D721Med (cell line): ENCODE measurements around the gene TMED6.

Experiments used
- DNase-seq: peaks from one replicate; pipeline ENCODE4 v3.0.0; 2011; ENCODE audit warnings: low spot score; ENCODE audit not compliant: insufficient read length
- FAIRE-seq: peaks from 2 replicates; lab custom pipeline; 2011; peaks lifted over from hg19 to GRCh38; lab: Jason Lieb, UNC
- TF ChIP-seq, protein P1 (sequence below): IDR thresholded peaks from 2 replicates; pipeline ENCODE4 v1.5.1; 2012; ENCODE audit warnings: mild to moderate bottlenecking, control low read depth; ENCODE audit not compliant: insufficient read depth; ENCODE audit errors: missing control alignments

Gene TMED6

DNA sequence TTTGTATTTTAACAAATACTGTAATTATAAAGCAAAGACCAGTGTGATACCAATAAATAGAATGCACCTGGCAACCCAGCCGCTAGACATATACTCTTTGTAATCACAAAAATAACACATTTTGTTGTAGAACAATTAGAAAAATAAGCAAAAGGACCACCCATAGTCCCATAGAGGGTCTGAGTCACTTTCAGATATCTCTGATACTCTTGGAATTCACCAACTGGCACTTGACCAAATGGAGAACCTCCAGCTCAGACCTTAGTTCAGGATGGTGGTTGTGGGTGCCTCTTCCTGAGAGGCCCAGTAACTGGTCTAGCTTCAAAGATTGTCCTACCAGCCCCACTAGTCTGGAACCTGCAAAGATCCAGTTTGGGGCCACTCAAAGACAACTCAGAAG, 35.0 kb upstream of the TMED6 start:
- DNase-seq (no peak), FAIRE-seq (no peak)
- TF ChIP-seq, protein P1, sequence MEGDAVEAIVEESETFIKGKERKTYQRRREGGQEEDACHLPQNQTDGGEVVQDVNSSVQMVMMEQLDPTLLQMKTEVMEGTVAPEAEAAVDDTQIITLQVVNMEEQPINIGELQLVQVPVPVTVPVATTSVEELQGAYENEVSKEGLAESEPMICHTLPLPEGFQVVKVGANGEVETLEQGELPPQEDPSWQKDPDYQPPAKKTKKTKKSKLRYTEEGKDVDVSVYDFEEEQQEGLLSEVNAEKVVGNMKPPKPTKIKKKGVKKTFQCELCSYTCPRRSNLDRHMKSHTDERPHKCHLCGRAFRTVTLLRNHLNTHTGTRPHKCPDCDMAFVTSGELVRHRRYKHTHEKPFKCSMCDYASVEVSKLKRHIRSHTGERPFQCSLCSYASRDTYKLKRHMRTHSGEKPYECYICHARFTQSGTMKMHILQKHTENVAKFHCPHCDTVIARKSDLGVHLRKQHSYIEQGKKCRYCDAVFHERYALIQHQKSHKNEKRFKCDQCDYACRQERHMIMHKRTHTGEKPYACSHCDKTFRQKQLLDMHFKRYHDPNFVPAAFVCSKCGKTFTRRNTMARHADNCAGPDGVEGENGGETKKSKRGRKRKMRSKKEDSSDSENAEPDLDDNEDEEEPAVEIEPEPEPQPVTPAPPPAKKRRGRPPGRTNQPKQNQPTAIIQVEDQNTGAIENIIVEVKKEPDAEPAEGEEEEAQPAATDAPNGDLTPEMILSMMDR, result no peak

DNA sequence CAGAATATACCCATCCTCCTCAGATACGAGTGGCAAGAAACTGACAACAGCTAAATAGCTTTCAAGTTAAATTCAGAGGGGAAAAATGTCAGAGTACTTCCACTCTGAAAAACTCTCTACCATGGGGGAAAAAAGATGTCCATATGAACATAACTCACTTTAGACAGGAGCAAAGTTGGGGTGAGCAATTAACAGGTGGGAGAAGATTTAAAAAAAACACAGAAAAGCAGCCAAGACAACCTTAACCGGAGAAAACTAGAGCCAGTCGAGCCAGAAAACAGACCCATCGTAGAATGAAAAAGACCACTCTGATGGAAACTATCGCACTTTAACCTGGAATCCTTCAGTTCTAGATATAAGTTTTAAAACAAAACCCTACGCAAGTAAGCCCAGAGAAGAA, 33.4 kb upstream of the TMED6 start:
- no peak for DNase-seq
- no peak for FAIRE-seq
- TF ChIP-seq, protein P1, result no peak

DNA sequence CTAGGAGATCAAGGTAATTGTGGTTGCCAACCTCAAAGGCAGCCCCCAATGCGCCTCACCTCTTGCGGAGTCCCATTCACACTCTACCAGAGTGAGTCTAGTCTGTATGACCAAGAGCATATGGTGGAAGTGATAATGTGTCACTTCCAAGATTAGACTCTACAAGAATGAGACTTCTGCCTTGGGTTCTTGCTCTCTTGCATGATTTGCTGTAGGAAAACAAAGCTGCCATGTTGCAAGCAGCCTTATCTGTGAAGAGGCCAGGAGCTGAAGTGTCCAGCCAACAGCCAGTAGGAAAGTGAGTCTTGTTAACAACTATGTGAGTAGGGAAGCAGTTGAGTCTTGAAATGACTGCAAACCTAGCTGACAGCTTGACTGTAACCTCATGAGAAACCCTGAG, 30.8 kb upstream of the TMED6 start:
- TF ChIP-seq, protein P1, result no peak
- FAIRE-seq (no peak), DNase-seq (no peak)

DNA sequence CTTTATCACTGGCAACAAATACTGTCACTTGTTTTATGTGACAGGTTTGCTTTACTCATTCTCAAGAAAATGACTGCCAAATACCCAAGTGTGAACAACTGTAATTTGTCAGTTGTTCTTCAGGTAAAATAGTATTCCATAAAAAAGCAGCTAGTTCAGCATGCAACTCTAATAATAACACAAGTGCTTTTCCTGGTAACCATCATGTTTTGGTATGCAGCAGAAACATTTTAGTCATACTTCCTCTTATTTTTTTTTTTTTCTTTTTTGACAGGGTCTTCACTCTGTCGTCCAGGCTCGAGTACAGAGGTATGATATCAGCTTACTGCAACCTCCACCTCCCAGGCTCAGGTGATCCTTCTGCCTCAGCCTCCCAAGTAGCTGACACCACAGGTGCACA, 29.6 kb upstream of the TMED6 start:
- FAIRE-seq, result no peak
- no peak for DNase-seq
- TF ChIP-seq, protein P1, result no peak

DNA sequence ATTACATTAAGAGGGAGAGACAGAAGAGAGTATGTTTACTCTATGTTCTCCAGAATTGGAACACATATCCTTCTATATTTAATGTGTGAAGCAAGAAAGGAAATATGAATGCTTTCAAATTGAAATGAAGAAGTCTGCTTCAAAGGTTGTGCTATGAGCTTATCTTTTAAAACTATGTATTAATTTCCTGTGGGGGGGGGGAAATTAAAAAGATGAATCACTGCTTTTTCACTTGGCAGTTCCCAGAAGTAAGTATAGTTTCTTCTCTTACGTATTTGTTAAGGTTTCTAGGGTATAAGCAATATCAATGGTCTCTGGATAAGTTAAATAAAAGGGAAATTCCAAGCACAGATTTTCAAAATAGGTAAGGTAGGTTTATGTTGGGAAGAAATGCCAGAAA, 27.2 kb upstream of the TMED6 start:
- TF ChIP-seq, protein P1, result no peak
- DNase-seq (no peak), FAIRE-seq (no peak)

DNA sequence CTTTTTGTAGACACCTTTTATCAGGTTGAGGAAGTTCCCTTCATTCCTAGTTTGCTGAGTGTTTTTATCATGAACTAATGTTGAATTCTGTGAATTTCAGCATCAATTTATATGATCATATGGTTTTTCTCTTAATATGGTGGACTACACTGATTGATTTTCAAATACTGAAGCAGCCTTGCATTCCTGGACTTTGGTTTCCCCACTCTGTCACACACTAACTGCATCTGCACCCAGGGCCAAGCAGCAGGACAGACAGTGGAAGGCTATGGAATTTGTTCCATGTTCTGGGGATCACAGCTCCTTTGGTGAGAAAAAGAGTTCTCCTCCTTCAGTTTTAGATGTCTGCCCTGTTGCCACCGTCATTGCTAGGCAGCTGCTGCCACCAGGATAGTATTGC, 26.4 kb upstream of the TMED6 start:
- no peak for DNase-seq

DNA sequence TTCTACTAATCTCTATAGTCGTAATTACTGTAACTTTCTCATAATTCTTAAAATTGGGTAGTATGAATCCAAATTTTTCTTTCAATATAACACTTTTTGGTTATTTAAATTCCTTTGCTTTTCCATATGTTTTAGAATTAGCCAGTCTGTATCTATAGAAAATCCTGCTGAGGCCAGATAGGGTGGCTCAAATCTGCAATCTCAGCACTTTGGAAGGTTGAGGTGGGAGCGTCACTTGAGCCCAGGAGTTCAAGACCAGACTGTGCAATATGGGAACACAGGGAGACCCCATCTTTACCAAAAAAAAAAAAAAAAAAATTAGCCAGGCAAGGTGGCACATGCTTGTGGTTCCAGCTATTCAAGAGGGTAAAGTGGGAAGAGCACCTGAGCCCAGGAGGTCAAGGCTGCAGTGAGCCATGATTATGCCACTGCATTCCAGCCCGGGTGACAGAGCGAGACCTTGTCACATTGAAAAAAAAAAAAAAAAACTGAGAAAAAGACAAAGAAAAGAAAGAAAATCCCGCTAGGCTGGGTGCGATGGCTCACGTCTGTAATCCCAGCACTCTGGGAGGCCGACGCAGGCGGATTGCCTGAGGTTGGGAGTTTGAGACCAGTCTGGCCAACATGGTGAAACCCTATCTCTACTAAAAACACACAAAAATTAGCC, 24.9 kb upstream of the TMED6 start:
- TF ChIP-seq, protein P1, result no peak
- DNase-seq (no peak), FAIRE-seq (no peak)

More for the DNA sequence above, 26.4 kb upstream of the TMED6 start:
- no peak for FAIRE-seq
- TF ChIP-seq, protein P1, result no peak
